Caco-2 (cell line): Measurements from ENCODE around the gene NCAPG. TPM values are rescaled to one million over a fixed set of nuclear protein-coding genes. Genes with fewer than 3 reads are reported as not detected.

Experiments
- BruUV-seq: library from RNA; stranded (reverse); fragments of 400-500 nt; replicated peaks from 2 replicates; lab custom pipeline; 2021; lab: Mats Ljungman, UMichigan
- CTCF ChIA-PET: fragments of 300-600 bp; sonication (Branson Sonifier 250); formaldehyde crosslinking; loops from one replicate; lab custom pipeline; 2022; ENCODE audit warnings: antibody characterized with exemption; lab: Charles Lee
- POLR2A ChIA-PET: fragments of 300-600 bp; sonication (Branson Sonifier 250); formaldehyde crosslinking; loops from one replicate; lab custom pipeline; 2022; ENCODE audit warnings: antibody characterized with exemption; lab: Charles Lee
- DNase-seq, 2 experiments: peaks; one replicate each; pipeline versions ENCODE4 v3.0.0 to v3.0.0-alpha.2; 2020 to 2022
- H3K27me3 ChIP-seq: replicated peaks from 2 replicates; pipeline ENCODE4 v1.6.0; 2011; ENCODE audit warnings: low read length; ENCODE audit not compliant: control insufficient read depth, insufficient read depth
- H3K36me3 ChIP-seq: 2 replicates; pipeline ENCODE4 v1.5.1; 2011; ENCODE audit warnings: low read length; ENCODE audit not compliant: control insufficient read depth, insufficient read depth
- H3K4me1 ChIP-seq: fragments of 250-450 bp; sonication (Bioruptor Pico); 2 replicates; pipeline ENCODE4 v1.5.1; 2020; ENCODE audit warnings: mild to moderate bottlenecking
- H3K4me3 ChIP-seq: 2 replicates; pipeline ENCODE4 v1.5.1; 2011; ENCODE audit warnings: low read depth, mild to moderate bottlenecking, control low read depth, low read length
- H3K9me3 ChIP-seq: fragments of 250-450 bp; sonication (Bioruptor Pico); 2 replicates; pipeline ENCODE4 v1.5.1; 2020; ENCODE audit warnings: mild to moderate bottlenecking, moderate library complexity
- H3K27ac Mint-ChIP-seq: one replicate; pipeline ENCODE4 v1.8.0; 2022; ENCODE audit warnings: mixed read lengths; ENCODE audit not compliant: unreplicated experiment
- H3K27me3 Mint-ChIP-seq: one replicate; pipeline ENCODE4 v1.8.0; 2022; ENCODE audit warnings: mixed read lengths; ENCODE audit not compliant: insufficient read depth, unreplicated experiment
- H3K36me3 Mint-ChIP-seq: one replicate; pipeline ENCODE4 v1.8.0; 2022; ENCODE audit warnings: mild to moderate bottlenecking, mixed read lengths; ENCODE audit not compliant: insufficient read depth, unreplicated experiment
- H3K4me1 Mint-ChIP-seq: one replicate; pipeline ENCODE4 v1.8.0; 2022; ENCODE audit warnings: low read depth, mixed read lengths; ENCODE audit not compliant: unreplicated experiment
- H3K4me3 Mint-ChIP-seq: one replicate; pipeline ENCODE4 v1.8.0; 2022; ENCODE audit warnings: mild to moderate bottlenecking, moderate library complexity, mixed read lengths; ENCODE audit not compliant: unreplicated experiment
- H3K9me3 Mint-ChIP-seq: one replicate; pipeline ENCODE4 v1.8.0; 2022; ENCODE audit warnings: mixed read lengths; ENCODE audit not compliant: unreplicated experiment
- CTCF ChIP-seq, 2 experiments: fragments of 200-600 bp in 1 of 2; IDR thresholded peaks; 1 replicate in 1 of 2; 2 replicates in 1 of 2; pipeline versions ENCODE4 v1.5.1 to v1.8.0; 2011 to 2022; ENCODE audit warnings: antibody characterized with exemption in 1 of 2, control low read depth in 1 of 2, inconsistent platforms in 1 of 2, low read depth in 1 of 2, low read length in 1 of 2, mild to moderate bottlenecking in 1 of 2, moderate library complexity in 1 of 2; ENCODE audit not compliant: insufficient read depth in 1 of 2, severe bottlenecking in 1 of 2, unreplicated experiment in 1 of 2
- intact Hi-C: fragments of 100-400 bp; cut with micrococcal nuclease; formaldehyde crosslinking; loops from one replicate; pipeline ENCODE4 v1.10.0; 2022; ENCODE audit not compliant: unreplicated experiment
- total RNA-seq: library from RNA; stranded (reverse); gene quantifications from 2 replicates; pipeline ENCODE4 v1.2.3, GENCODE V29; 2022

Gene NCAPG
- total RNA-seq, 1 experiment from 2014 or later, result 54.0 TPM

- Histone ChIP-seq H3K36me3 (0 out of 2 replicates have a peak, but pooled peaks cover 1% of the 10 kb centered on the region), H3K4me1 (peaks cover 5% of the 10 kb centered on the region; the same call in 1 of the 2 replicates), H3K27me3 (no peaks in the 10 kb centered on the region), H3K9me3 (no peaks in the 10 kb centered on the region), H3K4me3 (no peak overlapping the region)
- POLR2A ChIA-PET, result no interaction called here
- CTCF ChIA-PET, result no interaction called here
- no peak for DNase-seq
- Mint-ChIP-seq H3K27ac (no peak overlapping the region), H3K27me3 (no peaks in the 10 kb centered on the region), H3K9me3 (no peaks in the 10 kb centered on the region), H3K4me1 (peaks cover 11% of the 10 kb centered on the region), H3K36me3 (peaks cover 46% of the 10 kb centered on the region), H3K4me3 (no peak overlapping the region)
- intact Hi-C loops, result no loop called here
- BruUV-seq, result no TSS peak
- TF ChIP-seq CTCF (IDR thresholded peaks at IDR 0.05; ENCODE audit: insufficient read depth in 1 of 2, low read depth in 1 of 2, low read length in 1 of 2, severe bottlenecking in 1 of 2, unreplicated experiment in 1 of 2), result no peak
Measured at GRCh38 chr4:17814140-17814539, 3.4 kb downstream of the NCAPG start.

GRCh38 chr4:17816142-17816541 is 5.4 kb downstream of the NCAPG start:
- H3K4me1 ChIP-seq, result peaks cover 5% of the 10 kb centered on the region; the same call in 1 of the 2 replicates
- Mint-ChIP-seq H3K4me1 (peaks cover 11% of the 10 kb centered on the region), H3K27ac (no peak overlapping the region), H3K4me3 (no peak overlapping the region), H3K27me3 (no peaks in the 10 kb centered on the region), H3K9me3 (no peaks in the 10 kb centered on the region), H3K36me3 (peaks cover 47% of the 10 kb centered on the region)
- BruUV-seq, result no TSS peak
- ChIA-PET POLR2A (interaction anchor here (0.6 kb wide), 1 partner anchor 267 kb away, joined by 4 read pairs; no protein-coding TSS in a partner anchor), CTCF (interaction anchor here (0.7 kb wide), 1 partner anchor 219 kb away, joined by 3 read pairs; no protein-coding TSS in a partner anchor)
- TF ChIP-seq CTCF (IDR thresholded peaks at IDR 0.05; ENCODE audit: insufficient read depth in 1 of 2, low read depth in 1 of 2, low read length in 1 of 2, severe bottlenecking in 1 of 2, unreplicated experiment in 1 of 2), result no peak
- no peak for DNase-seq
- no peak overlapping the region for H3K4me3 ChIP-seq
- intact Hi-C loops, result loop anchor here (5.0 kb wide), 1 partner anchor 751 kb away; no protein-coding TSS in a partner anchor
- H3K9me3 ChIP-seq, result no peaks in the 10 kb centered on the region
- H3K27me3 ChIP-seq, result no peaks in the 10 kb centered on the region
- 0 out of 2 replicates have a peak, but pooled peaks cover 1% of the 10 kb centered on the region for H3K36me3 ChIP-seq

- BruUV-seq, result no TSS peak
- POLR2A ChIA-PET, result no interaction called here
- peak; percentile 17 to 38 for TF ChIP-seq CTCF (IDR thresholded peaks at IDR 0.05; ENCODE audit: insufficient read depth in 1 of 2, low read depth in 1 of 2, low read length in 1 of 2, severe bottlenecking in 1 of 2, unreplicated experiment in 1 of 2)
Measured at GRCh38 chr4:17817027-17817426, 6.2 kb downstream of the NCAPG start.

More at GRCh38 chr4:17817027-17817426, 6.2 kb downstream of the NCAPG start:
- Mint-ChIP-seq H3K4me1 (peaks cover 4% of the 10 kb centered on the region), H3K27me3 (no peaks in the 10 kb centered on the region), H3K36me3 (peaks cover 41% of the 10 kb centered on the region), H3K27ac (no peak overlapping the region), H3K4me3 (no peak overlapping the region), H3K9me3 (no peaks in the 10 kb centered on the region)
- Histone ChIP-seq H3K9me3 (no peaks in the 10 kb centered on the region), H3K36me3 (0 out of 2 replicates have a peak, but pooled peaks cover 1% of the 10 kb centered on the region), H3K4me3 (no peak overlapping the region), H3K4me1 (peaks cover 5% of the 10 kb centered on the region; the same call in 1 of the 2 replicates), H3K27me3 (no peaks in the 10 kb centered on the region)
- CTCF ChIA-PET, result interaction anchor here (0.6 to 0.8 kb wide), 4 partner anchors 30 to 259 kb away, joined by 3 read pairs; no protein-coding TSS in a partner anchor
- intact Hi-C loops, result loop anchor here (1.0 to 5.0 kb wide), 3 partner anchors 550 to 776 kb away; no protein-coding TSS in a partner anchor
- DNase-seq, result peak in 1 of 2 experiments; percentile 18
